Erythroblast (primary cell): ENCODE measurements around the gene SLC5A2.
"Not testable (repeated sequence)": the region's sequence is repeated elsewhere in the genome, so short reads cannot be mapped to it uniquely, and the experiment has no call there.

Experiments used
- GATA1 ChIP-seq: IDR thresholded peaks from 2 replicates; pipeline ENCODE4 v1.6.1; 2011; ENCODE audit warnings: low read depth, mild to moderate bottlenecking, control low read depth, low read length, moderate library complexity
- POLR2A ChIP-seq: IDR thresholded peaks from 2 replicates; pipeline ENCODE4 v1.6.1; 2011; ENCODE audit warnings: mild to moderate bottlenecking, low read length

DNA sequence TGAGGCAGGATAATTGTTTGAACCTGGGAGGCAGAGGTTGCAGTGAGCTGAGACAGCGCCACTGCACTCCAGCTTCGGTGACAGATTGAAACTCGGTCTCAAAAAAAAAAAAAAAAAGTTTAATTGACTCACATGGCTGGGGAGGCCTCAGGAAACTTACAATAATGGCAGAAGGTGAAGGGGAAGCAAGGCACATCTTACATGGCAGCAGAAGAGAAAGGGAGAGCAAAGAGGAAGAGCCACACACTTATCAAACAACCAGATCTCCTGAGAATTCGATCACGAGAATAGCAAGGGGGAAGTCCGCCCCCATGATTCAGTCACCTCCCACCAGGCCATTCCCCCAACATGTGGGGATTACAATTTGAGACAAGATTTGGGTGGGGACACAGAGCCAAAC lies 37.0 kb upstream of the SLC5A2 start:
- TF ChIP-seq POLR2A, GATA1: not testable (repeated sequence)
